HS-5 (cell line): ENCODE data around the gene AIM2.

Source experiments
- DNase-seq: peaks from one replicate; pipeline ENCODE4 v3.0.0-alpha.2; 2012; ENCODE audit warnings: low read depth

The AIM2 gene

GRCh38 chr1:159014851-159015250, 61.7 kb downstream of the AIM2 start:
- DNase-seq = no peak

GRCh38 chr1:159014003-159014571, 62.5 kb downstream of the AIM2 start:
- no peak for DNase-seq

DNA sequence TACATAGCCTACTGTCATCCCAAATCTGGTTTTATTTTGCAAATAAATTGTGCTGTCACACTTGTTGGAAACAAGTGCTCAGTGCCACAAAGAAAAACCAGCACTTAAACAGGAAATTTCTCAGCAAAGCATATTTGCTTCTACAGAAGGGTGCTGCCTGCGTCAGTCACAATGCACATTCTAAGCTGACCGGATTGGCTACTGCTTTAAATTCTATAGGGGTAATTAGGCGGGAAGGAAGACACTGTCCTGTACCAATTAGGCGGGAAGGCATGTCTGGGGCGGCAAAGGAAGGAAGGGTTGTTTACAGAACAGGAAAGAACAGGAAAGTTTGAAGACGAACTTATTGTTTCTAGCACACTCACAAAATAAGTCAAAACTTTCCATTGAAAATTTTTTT, 64.1 kb downstream of the AIM2 start:
- DNase-seq = no peak
